PC-3 (cell line): ENCODE results near the gene AIG1.

Experiments used
- EZH2 ChIP-seq: fragments of 300-600 bp; sonication (generic); IDR thresholded peaks from one replicate; pipeline ENCODE4 v1.6.1; 2017; ENCODE audit warnings: antibody characterized with exemption, mild to moderate bottlenecking, low read length; ENCODE audit not compliant: unreplicated experiment
- EZH2phosphoT487 ChIP-seq: fragments of 300-600 bp; sonication (generic); IDR thresholded peaks from 2 replicates; pipeline ENCODE4 v1.6.1; 2018; ENCODE audit warnings: mild to moderate bottlenecking, antibody characterized with exemption, low read length, borderline replicate concordance
- TF ChIP-seq, protein P1 (sequence below): fragments of 300-600 bp; sonication (generic); conservative IDR thresholded peaks from 2 replicates; pipeline ENCODE4 v1.5.1; 2017; ENCODE audit warnings: antibody characterized with exemption, low read depth, mild to moderate bottlenecking, low read length

DNA sequence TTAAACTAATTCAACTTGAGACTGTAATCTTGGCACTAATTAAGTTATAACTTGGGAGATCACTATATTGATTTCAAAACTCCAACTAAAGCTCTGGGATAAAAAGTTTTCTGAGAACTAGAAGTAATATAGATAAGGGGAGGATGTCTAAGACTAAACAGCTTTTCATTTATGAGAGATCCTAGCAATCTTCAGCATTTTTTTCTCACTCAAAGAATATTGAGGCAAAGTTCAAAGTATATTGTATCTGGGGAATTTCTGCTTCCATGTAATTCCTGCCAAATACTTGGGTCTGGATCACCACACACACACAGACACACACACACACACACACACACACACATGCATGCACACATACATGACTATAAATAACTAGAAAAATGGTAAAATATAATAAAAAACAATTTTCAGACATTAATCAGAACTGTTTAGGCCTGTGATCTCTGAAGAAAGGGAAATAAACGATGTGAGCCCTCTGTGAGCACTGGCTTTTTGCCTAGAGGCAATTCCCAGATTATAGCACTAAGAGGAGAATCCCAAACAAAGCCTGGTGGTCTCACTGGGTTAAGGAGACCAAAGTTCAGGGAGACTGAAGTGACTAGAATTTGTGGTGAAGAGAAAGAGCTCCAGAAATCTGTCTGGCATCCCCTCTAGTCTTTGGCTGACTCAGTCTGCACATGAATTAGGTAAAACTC is 297.0 kb downstream of the AIG1 start:
- TF ChIP-seq, protein P1, sequence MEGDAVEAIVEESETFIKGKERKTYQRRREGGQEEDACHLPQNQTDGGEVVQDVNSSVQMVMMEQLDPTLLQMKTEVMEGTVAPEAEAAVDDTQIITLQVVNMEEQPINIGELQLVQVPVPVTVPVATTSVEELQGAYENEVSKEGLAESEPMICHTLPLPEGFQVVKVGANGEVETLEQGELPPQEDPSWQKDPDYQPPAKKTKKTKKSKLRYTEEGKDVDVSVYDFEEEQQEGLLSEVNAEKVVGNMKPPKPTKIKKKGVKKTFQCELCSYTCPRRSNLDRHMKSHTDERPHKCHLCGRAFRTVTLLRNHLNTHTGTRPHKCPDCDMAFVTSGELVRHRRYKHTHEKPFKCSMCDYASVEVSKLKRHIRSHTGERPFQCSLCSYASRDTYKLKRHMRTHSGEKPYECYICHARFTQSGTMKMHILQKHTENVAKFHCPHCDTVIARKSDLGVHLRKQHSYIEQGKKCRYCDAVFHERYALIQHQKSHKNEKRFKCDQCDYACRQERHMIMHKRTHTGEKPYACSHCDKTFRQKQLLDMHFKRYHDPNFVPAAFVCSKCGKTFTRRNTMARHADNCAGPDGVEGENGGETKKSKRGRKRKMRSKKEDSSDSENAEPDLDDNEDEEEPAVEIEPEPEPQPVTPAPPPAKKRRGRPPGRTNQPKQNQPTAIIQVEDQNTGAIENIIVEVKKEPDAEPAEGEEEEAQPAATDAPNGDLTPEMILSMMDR, result no peak
- TF ChIP-seq EZH2 (no peak), EZH2phosphoT487 (no peak)
